HEK293 (cell line): ENCODE data around the gene DMAC2L.

Experiments used
- CTCF ChIA-PET: fragments of 350-600 bp; formaldehyde crosslinking; extraction: SDS; loops from one replicate; lab custom pipeline; 2021; ENCODE audit warnings: antibody characterized with exemption; lab: Yijun Ruan, JAX
- POLR2A ChIA-PET: fragments of 300-600 bp; formaldehyde crosslinking; extraction: SDS; loops from one replicate; lab custom pipeline; 2020; ENCODE audit warnings: antibody characterized with exemption, inconsistent platforms; lab: Yijun Ruan, JAX
- H3K27ac ChIP-seq: fragments of 200-500 bp; sonication (Bioruptor generic); 2 replicates; pipeline ENCODE4 v1.5.1; 2014; ENCODE audit warnings: low read depth, low read length, control low read depth, inconsistent platforms; ENCODE audit errors: extremely low read depth
- H3K36me3 ChIP-seq, 2 experiments: fragments of 200-500 bp in 1 of 2; sonication (Bioruptor generic) in 1 of 2; 1 replicate in 1 of 2; 2 replicates in 1 of 2; pipeline ENCODE4 v1.5.1; 2014 to 2017; ENCODE audit warnings: inconsistent platforms in 2 of 2, low read length in 2 of 2; ENCODE audit not compliant: control insufficient read depth in 2 of 2, insufficient read depth in 1 of 2
- H3K4me1 ChIP-seq: fragments of 200-500 bp; sonication (Bioruptor generic); 2 replicates; pipeline ENCODE4 v1.5.1; 2014; ENCODE audit warnings: mild to moderate bottlenecking, low read length, inconsistent platforms; ENCODE audit not compliant: control insufficient read depth, insufficient read depth
- H3K4me3 ChIP-seq: 2 replicates; pipeline ENCODE4 v1.5.1; 2011; ENCODE audit warnings: low read depth, mild to moderate bottlenecking, control low read depth, low read length, moderate library complexity
- H3K9me3 ChIP-seq: fragments of 200-500 bp; sonication (Bioruptor generic); 2 replicates; pipeline ENCODE4 v1.5.1; 2014; ENCODE audit warnings: low read depth, low read length, inconsistent platforms; ENCODE audit not compliant: control insufficient read depth, insufficient read depth
- TCF7L2 ChIP-seq: IDR thresholded peaks from 2 replicates; pipeline ENCODE4 v1.6.1; 2011; ENCODE audit warnings: low read depth, mild to moderate bottlenecking, inconsistent platforms, low read length, moderate library complexity, borderline replicate concordance
- ZBTB7A ChIP-seq: fragments of 450-650 bp; formaldehyde crosslinking; IDR thresholded peaks from 2 replicates; pipeline ENCODE4 v1.5.1; 2016; ENCODE audit warnings: low read depth, missing biosample characterization, missing genetic modification characterization
- ZNF23 ChIP-seq: fragments of 450-650 bp; formaldehyde crosslinking; IDR thresholded peaks from 2 replicates; pipeline ENCODE4 v1.5.1; 2016; ENCODE audit warnings: missing biosample characterization, missing genetic modification characterization, borderline replicate concordance
- ZNF266 ChIP-seq: fragments of 450-650 bp; formaldehyde crosslinking; IDR thresholded peaks from 2 replicates; pipeline ENCODE4 v1.5.1; 2016; ENCODE audit warnings: missing biosample characterization, missing genetic modification characterization, low read depth
- ZNF292 ChIP-seq: fragments of 450-650 bp; formaldehyde crosslinking; IDR thresholded peaks from 2 replicates; pipeline ENCODE4 v1.5.1; 2016; ENCODE audit warnings: low read depth, missing biosample characterization, missing genetic modification characterization, borderline replicate concordance
- ZNF335 ChIP-seq: fragments of 450-650 bp; formaldehyde crosslinking; conservative IDR thresholded peaks from 2 replicates; pipeline ENCODE4 v1.5.1; 2016; ENCODE audit warnings: missing biosample characterization, missing genetic modification characterization
- ZNF354C ChIP-seq: fragments of 450-650 bp; formaldehyde crosslinking; IDR thresholded peaks from 2 replicates; pipeline ENCODE4 v1.5.1; 2016; ENCODE audit warnings: missing biosample characterization, missing genetic modification characterization, low read depth, borderline replicate concordance
- ZNF521 ChIP-seq: fragments of 450-650 bp; formaldehyde crosslinking; IDR thresholded peaks from 2 replicates; pipeline ENCODE4 v1.5.1; 2017; ENCODE audit warnings: missing biosample characterization, mild to moderate bottlenecking, missing genetic modification characterization
- ZNF621 ChIP-seq: fragments of 450-650 bp; formaldehyde crosslinking; IDR thresholded peaks from 2 replicates; pipeline ENCODE4 v1.5.1; 2017; ENCODE audit warnings: missing biosample characterization, missing genetic modification characterization
- ZNF624 ChIP-seq: fragments of 450-650 bp; formaldehyde crosslinking; IDR thresholded peaks from 2 replicates; pipeline ENCODE4 v1.5.1; 2017; ENCODE audit warnings: missing biosample characterization, missing genetic modification characterization
- ZNF701 ChIP-seq: fragments of 450-650 bp; formaldehyde crosslinking; IDR thresholded peaks from 2 replicates; pipeline ENCODE4 v1.5.1; 2016; ENCODE audit warnings: missing biosample characterization, missing genetic modification characterization
- ZNF707 ChIP-seq: fragments of 450-650 bp; formaldehyde crosslinking; IDR thresholded peaks from 2 replicates; pipeline ENCODE4 v1.5.1; 2016; ENCODE audit warnings: missing biosample characterization, missing genetic modification characterization
- ZNF837 ChIP-seq: fragments of 450-650 bp; formaldehyde crosslinking; IDR thresholded peaks from 2 replicates; pipeline ENCODE4 v1.5.1; 2016; ENCODE audit warnings: missing biosample characterization, missing genetic modification characterization
- TF ChIP-seq, protein P1 (sequence below): fragments of 450-650 bp; formaldehyde crosslinking; IDR thresholded peaks from 2 replicates; pipeline ENCODE4 v1.5.1; 2016; ENCODE audit warnings: missing biosample characterization, missing genetic modification characterization
- TF ChIP-seq, protein P2 (sequence below): fragments of 450-650 bp; formaldehyde crosslinking; IDR thresholded peaks from 2 replicates; pipeline ENCODE4 v1.5.1; 2016; ENCODE audit warnings: missing biosample characterization, missing genetic modification characterization
- TF ChIP-seq, protein P3 (sequence below): fragments of 450-650 bp; formaldehyde crosslinking; IDR thresholded peaks from 2 replicates; pipeline ENCODE4 v1.5.1; 2017; ENCODE audit warnings: missing biosample characterization, missing genetic modification characterization
- TF ChIP-seq, protein P4 (sequence below): fragments of 450-650 bp; formaldehyde crosslinking; IDR thresholded peaks from 2 replicates; pipeline ENCODE4 v1.5.1; 2016; ENCODE audit warnings: missing biosample characterization, missing genetic modification characterization

The DMAC2L gene

DNA sequence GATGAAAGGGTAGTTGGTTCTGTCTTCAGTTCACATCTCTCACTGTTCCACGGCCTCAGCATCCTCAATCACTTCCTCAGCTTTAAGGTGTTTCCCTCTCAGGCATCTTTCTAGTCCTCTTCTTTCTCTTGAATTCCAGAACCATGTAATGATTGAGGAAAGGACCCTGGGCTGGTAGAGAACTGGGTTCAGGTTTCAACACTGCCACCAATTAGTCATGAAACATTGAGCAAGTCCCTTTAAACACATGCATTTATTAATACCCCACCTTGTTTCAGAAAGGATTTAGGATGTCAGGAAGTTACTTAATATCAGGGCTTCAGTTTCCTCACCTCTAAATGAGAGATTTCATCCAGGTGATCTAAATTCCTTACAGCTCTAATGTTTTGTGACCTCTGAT is 7.2 kb downstream of the DMAC2L start:
- Histone ChIP-seq H3K36me3 (peaks cover 4 to 18% of the 10 kb centered on the region in 2 experiments), H3K9me3 (no peaks in the 10 kb centered on the region)
- TF ChIP-seq, protein P1, sequence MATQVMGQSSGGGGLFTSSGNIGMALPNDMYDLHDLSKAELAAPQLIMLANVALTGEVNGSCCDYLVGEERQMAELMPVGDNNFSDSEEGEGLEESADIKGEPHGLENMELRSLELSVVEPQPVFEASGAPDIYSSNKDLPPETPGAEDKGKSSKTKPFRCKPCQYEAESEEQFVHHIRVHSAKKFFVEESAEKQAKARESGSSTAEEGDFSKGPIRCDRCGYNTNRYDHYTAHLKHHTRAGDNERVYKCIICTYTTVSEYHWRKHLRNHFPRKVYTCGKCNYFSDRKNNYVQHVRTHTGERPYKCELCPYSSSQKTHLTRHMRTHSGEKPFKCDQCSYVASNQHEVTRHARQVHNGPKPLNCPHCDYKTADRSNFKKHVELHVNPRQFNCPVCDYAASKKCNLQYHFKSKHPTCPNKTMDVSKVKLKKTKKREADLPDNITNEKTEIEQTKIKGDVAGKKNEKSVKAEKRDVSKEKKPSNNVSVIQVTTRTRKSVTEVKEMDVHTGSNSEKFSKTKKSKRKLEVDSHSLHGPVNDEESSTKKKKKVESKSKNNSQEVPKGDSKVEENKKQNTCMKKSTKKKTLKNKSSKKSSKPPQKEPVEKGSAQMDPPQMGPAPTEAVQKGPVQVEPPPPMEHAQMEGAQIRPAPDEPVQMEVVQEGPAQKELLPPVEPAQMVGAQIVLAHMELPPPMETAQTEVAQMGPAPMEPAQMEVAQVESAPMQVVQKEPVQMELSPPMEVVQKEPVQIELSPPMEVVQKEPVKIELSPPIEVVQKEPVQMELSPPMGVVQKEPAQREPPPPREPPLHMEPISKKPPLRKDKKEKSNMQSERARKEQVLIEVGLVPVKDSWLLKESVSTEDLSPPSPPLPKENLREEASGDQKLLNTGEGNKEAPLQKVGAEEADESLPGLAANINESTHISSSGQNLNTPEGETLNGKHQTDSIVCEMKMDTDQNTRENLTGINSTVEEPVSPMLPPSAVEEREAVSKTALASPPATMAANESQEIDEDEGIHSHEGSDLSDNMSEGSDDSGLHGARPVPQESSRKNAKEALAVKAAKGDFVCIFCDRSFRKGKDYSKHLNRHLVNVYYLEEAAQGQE (tag by site-specific recombination) = no peak
- TF ChIP-seq ZNF335 (tag by site-specific recombination) = peak; percentile 3; the same call in 1 of the 2 replicates
- TF ChIP-seq, all 188 proteins: peak for 1
- CTCF ChIA-PET = interaction anchor here (1.4 to 2.7 kb wide), 3 partner anchors 13 to 456 kb away, joined by 3 to 12 read pairs (median 4); no protein-coding TSS in a partner anchor
- POLR2A ChIA-PET = no interaction called here
- Histone ChIP-seq H3K4me3 (no peak overlapping the region), H3K4me1 (peaks cover 3% of the 10 kb centered on the region; the same call in 1 of the 2 replicates), H3K27ac (no peak overlapping the region)

DNA sequence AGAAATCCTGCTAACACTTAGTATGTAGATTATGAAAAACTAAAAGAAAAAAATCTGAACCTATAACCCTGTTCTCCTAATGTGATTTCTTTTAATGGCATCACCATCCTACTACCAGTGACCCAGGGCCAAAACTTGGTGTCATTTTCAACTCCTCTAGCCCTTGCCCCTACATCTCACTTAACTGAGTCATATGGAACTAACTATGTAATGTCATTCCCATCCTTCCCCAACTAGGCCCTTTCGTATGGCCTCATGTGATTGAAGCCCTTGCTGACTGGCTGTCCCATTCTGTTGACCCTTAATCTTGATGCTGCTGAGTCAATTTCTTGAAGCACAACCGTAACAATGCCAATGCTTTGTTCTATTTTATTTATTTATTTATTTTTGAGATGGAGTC is 7.6 kb downstream of the DMAC2L start:
- Histone ChIP-seq H3K4me1 (peaks cover 3% of the 10 kb centered on the region; the same call in 1 of the 2 replicates), H3K4me3 (no peak overlapping the region), H3K27ac (no peak overlapping the region), H3K36me3 (peaks cover 4 to 17% of the 10 kb centered on the region in 2 experiments), H3K9me3 (no peaks in the 10 kb centered on the region)
- TF ChIP-seq ZNF707 (tag by site-specific recombination) (no peak), ZNF23 (tag by site-specific recombination) (no peak), ZNF354C (tag by site-specific recombination) (no peak)
- TF ChIP-seq, protein P2, sequence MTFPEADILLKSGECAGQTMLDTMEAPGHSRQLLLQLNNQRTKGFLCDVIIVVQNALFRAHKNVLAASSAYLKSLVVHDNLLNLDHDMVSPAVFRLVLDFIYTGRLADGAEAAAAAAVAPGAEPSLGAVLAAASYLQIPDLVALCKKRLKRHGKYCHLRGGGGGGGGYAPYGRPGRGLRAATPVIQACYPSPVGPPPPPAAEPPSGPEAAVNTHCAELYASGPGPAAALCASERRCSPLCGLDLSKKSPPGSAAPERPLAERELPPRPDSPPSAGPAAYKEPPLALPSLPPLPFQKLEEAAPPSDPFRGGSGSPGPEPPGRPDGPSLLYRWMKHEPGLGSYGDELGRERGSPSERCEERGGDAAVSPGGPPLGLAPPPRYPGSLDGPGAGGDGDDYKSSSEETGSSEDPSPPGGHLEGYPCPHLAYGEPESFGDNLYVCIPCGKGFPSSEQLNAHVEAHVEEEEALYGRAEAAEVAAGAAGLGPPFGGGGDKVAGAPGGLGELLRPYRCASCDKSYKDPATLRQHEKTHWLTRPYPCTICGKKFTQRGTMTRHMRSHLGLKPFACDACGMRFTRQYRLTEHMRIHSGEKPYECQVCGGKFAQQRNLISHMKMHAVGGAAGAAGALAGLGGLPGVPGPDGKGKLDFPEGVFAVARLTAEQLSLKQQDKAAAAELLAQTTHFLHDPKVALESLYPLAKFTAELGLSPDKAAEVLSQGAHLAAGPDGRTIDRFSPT = no peak
- CTCF ChIA-PET = interaction anchor here (0.8 to 2.7 kb wide), 5 partner anchors 10 to 1306 kb away, joined by 3 to 13 read pairs (median 7); no protein-coding TSS in a partner anchor
- POLR2A ChIA-PET = no interaction called here

DNA sequence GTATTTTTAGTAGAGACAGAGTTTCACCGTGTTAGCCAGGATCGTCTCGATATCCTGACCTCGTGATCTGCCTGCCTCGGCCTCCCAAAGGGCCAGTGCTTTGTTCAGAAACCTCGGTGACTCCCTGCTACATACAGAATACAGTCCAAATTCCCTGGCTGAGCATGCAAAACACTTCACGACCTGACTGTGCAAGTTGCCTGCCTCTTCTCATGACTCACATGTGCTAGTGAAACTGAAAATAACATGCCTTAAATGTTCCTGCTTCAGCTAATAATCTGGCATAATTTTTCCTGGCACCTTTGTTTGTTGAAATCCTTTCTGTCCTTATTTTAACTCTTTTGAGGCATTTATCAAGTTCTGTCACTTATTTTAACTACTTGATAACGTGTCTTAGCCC is 8.2 kb downstream of the DMAC2L start:
- ChIA-PET POLR2A (interaction anchor here (1.2 kb wide), 1 partner anchor 8 kb away, joined by 8 read pairs; the partner anchor contains the start of genes DMAC2L and L2HGDH), CTCF (interaction anchor here (0.6 to 2.7 kb wide), 16 partner anchors 9 to 1305 kb away, joined by 3 to 20 read pairs (median 5); partner anchors contain the start of genes DMAC2L, L2HGDH and MAP4K5)
- H3K9me3 ChIP-seq = no peaks in the 10 kb centered on the region
- peaks cover 4 to 17% of the 10 kb centered on the region in 2 experiments for H3K36me3 ChIP-seq
- peaks cover 3% of the 10 kb centered on the region; the same call in 1 of the 2 replicates for H3K4me1 ChIP-seq
- no peak overlapping the region for H3K27ac ChIP-seq
- no peak overlapping the region for H3K4me3 ChIP-seq
- TF ChIP-seq ZNF701 (tag by site-specific recombination) = no peak
- TF ChIP-seq ZNF837 (tag by site-specific recombination) = no peak
- TF ChIP-seq ZNF624 (tag by site-specific recombination) = no peak
- TF ChIP-seq, protein P2 = no peak
- TF ChIP-seq ZBTB7A (tag by site-specific recombination) = no peak
- TF ChIP-seq, protein P3, sequence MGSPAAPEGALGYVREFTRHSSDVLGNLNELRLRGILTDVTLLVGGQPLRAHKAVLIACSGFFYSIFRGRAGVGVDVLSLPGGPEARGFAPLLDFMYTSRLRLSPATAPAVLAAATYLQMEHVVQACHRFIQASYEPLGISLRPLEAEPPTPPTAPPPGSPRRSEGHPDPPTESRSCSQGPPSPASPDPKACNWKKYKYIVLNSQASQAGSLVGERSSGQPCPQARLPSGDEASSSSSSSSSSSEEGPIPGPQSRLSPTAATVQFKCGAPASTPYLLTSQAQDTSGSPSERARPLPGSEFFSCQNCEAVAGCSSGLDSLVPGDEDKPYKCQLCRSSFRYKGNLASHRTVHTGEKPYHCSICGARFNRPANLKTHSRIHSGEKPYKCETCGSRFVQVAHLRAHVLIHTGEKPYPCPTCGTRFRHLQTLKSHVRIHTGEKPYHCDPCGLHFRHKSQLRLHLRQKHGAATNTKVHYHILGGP (tag by site-specific recombination) = no peak
- TF ChIP-seq, protein P4, sequence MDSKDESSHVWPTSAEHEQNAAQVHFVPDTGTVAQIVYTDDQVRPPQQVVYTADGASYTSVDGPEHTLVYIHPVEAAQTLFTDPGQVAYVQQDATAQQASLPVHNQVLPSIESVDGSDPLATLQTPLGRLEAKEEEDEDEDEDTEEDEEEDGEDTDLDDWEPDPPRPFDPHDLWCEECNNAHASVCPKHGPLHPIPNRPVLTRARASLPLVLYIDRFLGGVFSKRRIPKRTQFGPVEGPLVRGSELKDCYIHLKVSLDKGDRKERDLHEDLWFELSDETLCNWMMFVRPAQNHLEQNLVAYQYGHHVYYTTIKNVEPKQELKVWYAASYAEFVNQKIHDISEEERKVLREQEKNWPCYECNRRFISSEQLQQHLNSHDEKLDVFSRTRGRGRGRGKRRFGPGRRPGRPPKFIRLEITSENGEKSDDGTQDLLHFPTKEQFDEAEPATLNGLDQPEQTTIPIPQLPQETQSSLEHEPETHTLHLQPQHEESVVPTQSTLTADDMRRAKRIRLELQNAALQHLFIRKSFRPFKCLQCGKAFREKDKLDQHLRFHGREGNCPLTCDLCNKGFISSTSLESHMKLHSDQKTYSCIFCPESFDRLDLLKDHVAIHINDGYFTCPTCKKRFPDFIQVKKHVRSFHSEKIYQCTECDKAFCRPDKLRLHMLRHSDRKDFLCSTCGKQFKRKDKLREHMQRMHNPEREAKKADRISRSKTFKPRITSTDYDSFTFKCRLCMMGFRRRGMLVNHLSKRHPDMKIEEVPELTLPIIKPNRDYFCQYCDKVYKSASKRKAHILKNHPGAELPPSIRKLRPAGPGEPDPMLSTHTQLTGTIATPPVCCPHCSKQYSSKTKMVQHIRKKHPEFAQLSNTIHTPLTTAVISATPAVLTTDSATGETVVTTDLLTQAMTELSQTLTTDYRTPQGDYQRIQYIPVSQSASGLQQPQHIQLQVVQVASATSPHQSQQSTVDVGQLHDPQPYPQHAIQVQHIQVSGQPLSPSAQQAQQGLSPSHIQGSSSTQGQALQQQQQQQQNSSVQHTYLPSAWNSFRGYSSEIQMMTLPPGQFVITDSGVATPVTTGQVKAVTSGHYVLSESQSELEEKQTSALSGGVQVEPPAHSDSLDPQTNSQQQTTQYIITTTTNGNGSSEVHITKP (tag by site-specific recombination) = no peak
- TF ChIP-seq ZNF292 = no peak
- no peak for TF ChIP-seq TCF7L2
- no peak for TF ChIP-seq ZNF621 (tag by site-specific recombination)
- TF ChIP-seq ZNF521 (tag by site-specific recombination) = no peak
- TF ChIP-seq ZNF266 (tag by site-specific recombination) = no peak
